ENCODE data around the gene UQCR10.

DNA sequence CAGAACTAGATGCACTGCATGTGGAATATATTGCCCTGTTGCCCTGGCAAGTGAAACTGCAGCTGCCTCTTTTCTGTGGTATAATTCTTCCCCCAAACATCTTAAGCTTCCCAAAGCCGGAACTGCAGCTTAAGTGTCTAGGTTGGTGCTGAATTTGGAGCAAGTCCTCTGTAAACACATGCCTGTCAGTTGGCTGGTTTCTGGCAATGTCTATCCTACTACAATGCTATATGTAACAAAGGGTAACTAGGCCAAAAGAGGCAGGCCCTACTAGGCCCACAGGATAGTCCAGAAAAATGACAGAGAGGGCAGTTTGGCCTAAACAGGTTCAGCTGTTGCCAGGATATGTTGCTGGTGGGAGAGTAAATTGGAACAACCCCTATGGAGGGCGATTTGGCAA is 43.0 kb downstream of the UQCR10 start:
- no peak for TF ChIP-seq POLR2A (IDR thresholded peaks at IDR 0.05)
- TF ChIP-seq, protein P1, sequence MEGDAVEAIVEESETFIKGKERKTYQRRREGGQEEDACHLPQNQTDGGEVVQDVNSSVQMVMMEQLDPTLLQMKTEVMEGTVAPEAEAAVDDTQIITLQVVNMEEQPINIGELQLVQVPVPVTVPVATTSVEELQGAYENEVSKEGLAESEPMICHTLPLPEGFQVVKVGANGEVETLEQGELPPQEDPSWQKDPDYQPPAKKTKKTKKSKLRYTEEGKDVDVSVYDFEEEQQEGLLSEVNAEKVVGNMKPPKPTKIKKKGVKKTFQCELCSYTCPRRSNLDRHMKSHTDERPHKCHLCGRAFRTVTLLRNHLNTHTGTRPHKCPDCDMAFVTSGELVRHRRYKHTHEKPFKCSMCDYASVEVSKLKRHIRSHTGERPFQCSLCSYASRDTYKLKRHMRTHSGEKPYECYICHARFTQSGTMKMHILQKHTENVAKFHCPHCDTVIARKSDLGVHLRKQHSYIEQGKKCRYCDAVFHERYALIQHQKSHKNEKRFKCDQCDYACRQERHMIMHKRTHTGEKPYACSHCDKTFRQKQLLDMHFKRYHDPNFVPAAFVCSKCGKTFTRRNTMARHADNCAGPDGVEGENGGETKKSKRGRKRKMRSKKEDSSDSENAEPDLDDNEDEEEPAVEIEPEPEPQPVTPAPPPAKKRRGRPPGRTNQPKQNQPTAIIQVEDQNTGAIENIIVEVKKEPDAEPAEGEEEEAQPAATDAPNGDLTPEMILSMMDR (IDR thresholded peaks at IDR 0.05 in 4 of 5, conservative IDR thresholded peaks at IDR 0.05 in 1 of 5): no peak

Data from gastrocnemius medialis (tissue), 4 donors.